ENCODE data around the gene ZNF594.
"Not testable (repeated sequence)": the region's sequence is repeated elsewhere in the genome, so short reads cannot be mapped to it uniquely, and the experiment has no call there.

Gene ZNF594

DNA sequence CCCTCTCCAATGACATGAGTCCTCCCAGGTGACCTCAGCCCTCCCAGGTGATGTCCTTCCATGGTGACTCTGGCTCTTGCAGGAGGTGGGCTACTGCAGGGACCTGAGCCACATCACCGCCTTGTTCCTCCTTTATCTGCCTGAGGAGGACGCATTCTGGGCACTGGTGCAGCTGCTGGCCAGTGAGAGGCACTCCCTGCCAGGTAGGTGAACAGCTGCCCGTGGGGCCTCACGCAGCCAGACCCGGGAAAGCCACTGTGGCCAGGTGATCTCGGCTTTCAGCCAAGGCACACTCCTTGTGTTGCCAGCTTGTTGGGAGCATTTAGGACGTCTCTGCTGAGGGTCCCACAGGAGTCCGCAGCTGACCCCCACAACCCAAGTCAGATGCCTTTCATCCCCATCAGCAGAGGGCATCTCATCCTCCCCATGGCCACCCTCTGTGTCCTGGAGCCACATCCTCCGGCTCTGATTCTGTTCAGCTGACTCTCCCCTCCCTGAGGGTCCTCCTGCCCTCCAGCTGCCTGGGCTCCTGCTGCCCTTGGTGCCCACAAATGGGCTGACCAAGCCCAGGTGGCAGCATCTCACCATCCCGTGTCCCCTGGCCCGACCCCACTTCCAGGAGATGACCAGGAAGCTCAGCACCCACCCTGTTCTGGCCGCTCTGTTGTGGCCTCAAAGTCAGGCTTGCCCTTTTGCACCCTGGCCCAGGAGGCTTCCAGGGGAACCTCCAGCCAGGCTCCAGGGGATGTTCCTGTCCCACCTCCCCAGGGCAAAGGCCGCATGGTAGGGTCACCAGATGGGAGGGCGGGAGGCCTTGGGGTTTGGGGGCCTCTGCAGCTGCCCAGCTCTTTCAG, 55.7 kb downstream of the ZNF594 start:
- no peak for DNase-seq

DNA sequence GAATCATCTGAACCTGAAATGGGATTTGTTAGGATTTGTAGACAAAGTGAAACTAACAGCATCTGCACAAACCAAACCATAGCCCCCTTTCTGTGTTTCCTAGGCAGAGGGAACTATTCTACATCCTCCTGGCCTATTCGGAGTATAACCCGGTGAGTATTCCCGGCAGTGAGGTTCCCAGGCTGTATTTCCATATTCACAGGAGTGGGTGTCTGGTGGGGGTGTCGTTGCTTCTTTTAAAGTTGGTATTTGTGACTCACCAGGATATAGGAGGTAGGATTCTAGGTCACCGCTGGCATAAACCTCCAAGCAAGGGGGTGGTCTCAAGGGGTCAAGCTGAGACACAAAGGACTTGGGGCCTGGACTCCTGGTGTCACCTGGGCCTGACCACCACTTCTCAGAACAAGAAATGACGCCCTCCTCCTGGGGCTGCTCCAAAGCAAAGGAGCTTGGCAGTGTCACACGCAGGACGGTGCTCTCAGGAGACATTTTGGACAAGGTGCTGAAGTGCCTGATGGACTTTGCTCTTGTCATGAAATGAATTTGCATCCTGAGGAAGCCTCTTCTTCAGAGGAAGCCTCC, 56.4 kb downstream of the ZNF594 start:
- DNase-seq = not testable (repeated sequence)

DNA sequence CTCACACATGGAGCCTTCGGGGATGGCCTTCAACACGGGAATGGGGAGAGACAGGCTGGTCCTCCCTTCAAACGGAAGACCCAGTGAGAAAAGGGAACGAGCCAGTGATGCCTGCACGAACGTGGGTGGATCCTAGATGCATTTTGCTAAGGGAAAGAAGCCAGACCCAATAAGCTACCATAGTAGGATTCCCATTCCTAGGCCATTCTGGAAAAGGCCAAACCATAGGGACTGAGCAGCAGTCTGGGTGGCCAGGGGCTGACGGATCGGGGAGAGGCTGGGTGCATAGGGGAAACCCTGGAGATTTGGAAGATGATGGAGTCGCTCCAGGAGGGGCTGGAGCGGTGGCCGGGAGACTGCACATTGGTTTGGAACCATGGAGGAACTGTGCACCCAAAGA, 57.1 kb downstream of the ZNF594 start:
- DNase-seq = not testable (repeated sequence)

DNA sequence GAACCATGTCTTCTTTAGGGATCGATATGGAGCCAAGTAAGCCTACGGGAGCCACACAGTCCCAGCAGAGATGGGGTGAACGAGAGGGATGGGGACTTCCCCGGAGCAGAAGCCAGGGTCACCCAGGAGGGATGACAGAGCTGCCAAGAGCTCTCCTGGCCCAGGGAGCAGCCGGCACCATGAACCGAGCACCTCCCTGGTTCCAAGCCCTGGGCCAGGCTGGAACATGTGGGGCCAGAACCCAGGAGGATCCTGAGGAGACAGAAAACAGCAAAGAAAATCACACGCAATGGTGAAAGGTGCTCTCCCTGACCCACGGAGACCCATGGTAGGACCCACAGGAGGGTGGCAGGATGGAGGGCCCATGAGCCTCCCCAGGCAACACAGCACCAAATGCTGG, 57.7 kb downstream of the ZNF594 start:
- not testable (repeated sequence) for DNase-seq

DNA sequence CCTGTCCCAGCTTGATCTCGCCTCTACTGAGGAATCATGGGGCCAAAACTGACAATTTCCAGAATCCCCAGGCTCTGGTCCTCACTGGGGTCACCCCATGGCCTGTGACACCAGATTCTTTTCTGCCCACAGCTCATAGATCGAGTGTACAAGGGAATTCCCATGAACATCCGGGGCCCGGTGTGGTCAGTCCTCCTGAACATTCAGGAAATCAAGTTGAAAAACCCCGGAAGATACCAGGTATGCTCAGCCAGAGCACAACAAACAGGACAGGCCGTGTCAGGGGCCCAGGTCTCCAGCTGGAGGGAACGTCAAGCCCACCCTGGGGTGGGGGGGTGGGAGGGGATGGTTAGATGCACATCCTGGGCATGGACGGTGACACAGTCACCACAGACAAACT, 58.4 kb downstream of the ZNF594 start:
- DNase-seq = no peak

DNA sequence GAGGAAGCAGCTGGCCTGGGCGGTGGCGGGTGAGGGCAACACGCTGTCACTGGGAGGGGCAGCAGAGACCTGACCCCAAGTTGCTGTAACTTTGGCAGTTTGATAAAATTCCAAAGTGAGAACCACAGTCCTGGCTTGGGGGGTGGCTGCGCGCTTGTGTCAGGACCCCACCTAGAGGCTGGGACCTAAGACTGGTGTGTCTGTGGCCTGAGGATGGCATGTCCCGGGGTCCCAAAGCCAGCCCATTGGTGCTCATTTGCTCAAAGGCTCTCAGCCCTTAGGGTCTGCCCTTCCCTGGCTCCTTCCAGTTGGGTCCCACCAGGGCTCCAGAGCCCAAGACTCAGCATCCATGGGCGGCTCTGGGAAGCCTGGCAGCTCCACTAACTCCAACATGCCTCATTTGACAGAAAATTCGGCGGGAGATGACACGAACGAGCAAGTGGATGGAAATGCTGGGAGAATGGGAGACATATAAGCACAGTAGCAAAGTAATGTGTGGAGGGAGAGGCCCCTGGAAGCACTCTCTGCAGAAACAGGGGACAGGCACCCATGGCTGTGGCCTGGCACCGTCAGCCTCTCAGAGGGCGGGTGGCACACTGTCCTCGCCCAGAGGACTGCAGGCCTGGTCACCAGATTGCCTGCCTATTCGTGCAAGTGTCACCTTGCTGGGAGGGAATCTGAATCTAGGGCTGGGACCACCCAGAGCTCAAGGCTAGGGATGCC, 59.0 kb downstream of the ZNF594 start:
- DNase-seq = not testable (repeated sequence)

DNA sequence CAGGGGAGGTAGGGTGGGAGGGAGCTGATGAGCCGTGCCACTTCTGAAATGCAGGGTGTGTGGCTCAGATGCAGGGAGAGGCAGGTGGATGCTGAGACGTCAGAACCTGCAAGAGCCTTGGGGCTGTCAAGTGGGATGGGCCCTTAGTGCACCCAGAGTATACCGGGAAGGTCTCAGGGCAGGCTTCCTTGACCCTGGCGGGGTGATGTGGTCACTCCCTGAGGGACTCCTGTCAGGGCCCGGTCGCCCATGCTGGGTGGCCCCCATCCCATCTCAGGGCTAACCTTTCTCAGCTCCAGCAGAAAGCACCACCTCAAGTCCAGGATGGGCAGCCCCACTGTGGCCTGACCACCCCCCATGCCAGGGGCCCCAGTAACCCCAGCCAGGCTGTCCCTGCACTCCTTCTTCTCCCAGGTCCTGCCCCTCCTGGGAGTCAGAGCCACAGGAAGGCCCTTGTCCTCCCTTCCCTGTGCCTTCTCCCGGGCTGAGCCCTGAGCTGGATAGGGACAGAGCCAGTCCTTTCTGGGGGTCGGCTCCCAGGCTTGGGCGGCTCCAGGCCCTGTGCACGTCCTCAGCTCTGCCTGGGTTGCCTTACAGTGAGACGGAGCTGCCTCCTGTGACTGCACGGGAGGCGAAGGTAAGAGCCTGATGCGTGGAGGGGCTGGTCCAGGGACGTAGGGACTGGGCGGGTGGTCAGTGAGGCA, 59.7 kb downstream of the ZNF594 start:
- DNase-seq = not testable (repeated sequence)

DNA sequence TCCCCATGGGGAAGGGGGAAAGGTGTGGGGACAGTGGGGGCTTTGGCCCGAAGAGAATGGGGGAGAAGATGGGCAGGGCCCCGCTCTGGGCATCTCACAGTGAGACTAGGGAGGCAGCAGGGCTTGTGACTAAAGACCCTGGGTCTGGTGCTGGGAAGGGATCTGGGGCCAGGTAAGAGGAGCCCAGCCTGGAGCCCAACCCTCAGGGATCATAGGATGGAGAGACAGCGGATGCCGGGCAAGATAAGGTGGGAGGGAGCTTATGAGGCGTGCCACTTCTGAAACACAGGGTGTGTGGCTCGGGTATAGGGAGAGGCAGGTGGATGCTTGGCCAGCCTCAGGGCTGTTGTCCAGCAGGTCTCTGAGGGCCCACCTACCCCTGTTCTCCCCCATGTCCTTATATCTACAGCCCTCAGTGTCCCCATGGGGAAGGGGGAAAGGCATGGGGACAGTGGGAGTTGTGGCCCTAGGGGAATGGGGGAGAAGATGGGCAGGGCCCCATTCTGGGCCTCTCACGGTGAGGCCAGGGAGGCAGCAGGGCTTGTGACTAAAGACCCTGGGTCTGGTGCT, 60.4 kb downstream of the ZNF594 start:
- no peak for DNase-seq

DNA sequence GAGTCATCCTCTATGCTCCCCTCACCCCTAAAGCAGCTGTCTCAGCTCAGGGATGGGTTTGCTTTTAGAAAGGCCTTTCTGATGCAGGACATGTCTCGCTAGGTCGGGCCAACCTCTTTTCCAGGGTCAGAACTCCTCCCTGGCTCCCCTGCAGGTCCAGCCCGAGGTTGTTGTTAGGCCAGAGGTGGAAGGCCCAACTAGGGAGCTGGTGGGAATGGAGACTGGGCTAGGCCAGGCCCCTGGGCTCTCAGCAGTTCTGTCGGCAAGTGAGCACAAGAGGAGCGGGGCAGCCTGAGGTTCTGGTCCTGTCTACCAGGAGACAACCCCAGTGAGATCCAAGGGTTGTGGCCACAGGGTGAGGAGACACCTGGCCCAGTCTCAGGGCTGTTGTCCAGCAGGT, 61.0 kb downstream of the ZNF594 start:
- not testable (repeated sequence) for DNase-seq

DNA sequence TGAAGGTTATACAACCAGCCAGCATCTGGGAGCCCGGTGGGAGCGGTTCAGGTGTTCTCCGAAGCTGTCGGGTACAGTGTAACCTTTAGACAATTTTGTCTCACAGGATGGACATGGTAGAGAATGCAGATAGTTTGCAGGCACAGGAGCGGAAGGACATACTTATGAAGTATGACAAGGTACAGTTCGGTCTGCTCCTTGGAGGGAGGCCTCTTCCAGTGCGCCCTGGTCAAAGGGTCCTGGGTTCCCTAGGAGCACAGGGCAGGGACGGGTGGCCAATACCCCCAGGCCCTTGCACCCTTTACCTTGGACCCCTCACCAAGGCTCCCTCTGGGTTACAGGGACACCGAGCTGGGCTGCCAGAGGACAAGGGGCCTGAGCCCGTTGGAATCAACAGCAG, 61.4 kb downstream of the ZNF594 start:
- DNase-seq = not testable (repeated sequence)

DNA sequence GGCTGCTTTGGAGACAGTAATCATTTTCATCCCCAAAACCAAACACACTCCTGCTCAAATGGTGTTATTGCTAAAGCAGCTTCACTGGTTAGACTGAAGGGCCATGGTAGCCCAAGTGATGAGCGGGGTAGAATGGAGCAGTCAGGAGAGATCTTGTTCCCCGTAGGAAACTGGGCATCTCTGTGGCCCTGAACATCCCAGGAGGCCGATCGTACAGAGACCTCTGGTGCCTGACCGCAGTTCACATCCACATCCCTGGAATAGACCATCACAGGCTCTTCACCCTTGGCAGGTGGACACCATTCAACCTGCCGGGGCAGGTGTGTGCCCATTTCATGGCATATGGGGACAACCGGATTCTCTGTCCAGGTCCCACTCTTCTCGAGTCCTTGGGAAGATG, 61.9 kb downstream of the ZNF594 start:
- DNase-seq = not testable (repeated sequence)
